ENCODE measurements around the gene GRIK3.

- TF ChIP-seq, protein P1, sequence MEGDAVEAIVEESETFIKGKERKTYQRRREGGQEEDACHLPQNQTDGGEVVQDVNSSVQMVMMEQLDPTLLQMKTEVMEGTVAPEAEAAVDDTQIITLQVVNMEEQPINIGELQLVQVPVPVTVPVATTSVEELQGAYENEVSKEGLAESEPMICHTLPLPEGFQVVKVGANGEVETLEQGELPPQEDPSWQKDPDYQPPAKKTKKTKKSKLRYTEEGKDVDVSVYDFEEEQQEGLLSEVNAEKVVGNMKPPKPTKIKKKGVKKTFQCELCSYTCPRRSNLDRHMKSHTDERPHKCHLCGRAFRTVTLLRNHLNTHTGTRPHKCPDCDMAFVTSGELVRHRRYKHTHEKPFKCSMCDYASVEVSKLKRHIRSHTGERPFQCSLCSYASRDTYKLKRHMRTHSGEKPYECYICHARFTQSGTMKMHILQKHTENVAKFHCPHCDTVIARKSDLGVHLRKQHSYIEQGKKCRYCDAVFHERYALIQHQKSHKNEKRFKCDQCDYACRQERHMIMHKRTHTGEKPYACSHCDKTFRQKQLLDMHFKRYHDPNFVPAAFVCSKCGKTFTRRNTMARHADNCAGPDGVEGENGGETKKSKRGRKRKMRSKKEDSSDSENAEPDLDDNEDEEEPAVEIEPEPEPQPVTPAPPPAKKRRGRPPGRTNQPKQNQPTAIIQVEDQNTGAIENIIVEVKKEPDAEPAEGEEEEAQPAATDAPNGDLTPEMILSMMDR (conservative IDR thresholded peaks at IDR 0.05 in 1 of 2, IDR thresholded peaks at IDR 0.05 in 1 of 2; ENCODE audit: low read depth in 1 of 2, low read length in 2 of 2): no peak
- no peak for TF ChIP-seq EZH2 (IDR thresholded peaks at IDR 0.05; ENCODE audit: low read length, missing control alignments)
These were observed 5.2 kb downstream of the GRIK3 start for GRCh38 chr1:37028981-37029617.

Data from fibroblast of lung (primary cell).